ENCODE data around the gene POLR2L. TPM values are rescaled to one million over a fixed set of nuclear protein-coding genes. Genes with fewer than 3 reads are reported as not detected.

The POLR2L gene
- total RNA-seq, 1 donor from 2014 or later = 81.5 TPM

- ATAC-seq = peak; percentile 33
These were observed 44.8 kb downstream of the POLR2L start for GRCh38 chr11:797296-798092.

GRCh38 chr11:796565-797295, 45.6 kb downstream of the POLR2L start:
- ATAC-seq = peak; percentile 60
- DNase-seq (ENCODE audit: low spot score) = peak; percentile 89

More at GRCh38 chr11:797296-798092, 44.8 kb downstream of the POLR2L start:
- DNase-seq (ENCODE audit: low spot score) = no peak

- DNase-seq (ENCODE audit: low spot score) (peak; percentile 81), ATAC-seq (peak; percentile 54)
These were observed 46.4 kb downstream of the POLR2L start for GRCh38 chr11:795634-796564.

- DNase-seq (ENCODE audit: low spot score) (peak; percentile 79), ATAC-seq (peak; percentile 25)
These were observed 47.3 kb downstream of the POLR2L start for GRCh38 chr11:794766-795633.

- DNase-seq (ENCODE audit: low spot score) (no peak), ATAC-seq (no peak)
These were observed 48.1 kb downstream of the POLR2L start for GRCh38 chr11:794013-794765.

GRCh38 chr11:793556-793955, 48.8 kb downstream of the POLR2L start:
- DNase-seq (ENCODE audit: low spot score) (no peak), ATAC-seq (no peak)

GRCh38 chr11:792873-793272, 49.5 kb downstream of the POLR2L start:
- ATAC-seq (no peak), DNase-seq (ENCODE audit: low spot score) (peak; percentile 49)

GRCh38 chr11:792535-792821, 49.9 kb downstream of the POLR2L start:
- ATAC-seq (no peak), DNase-seq (ENCODE audit: low spot score) (peak; percentile 46)

- DNase-seq (ENCODE audit: low spot score) (peak; percentile 53), ATAC-seq (no peak)
These were observed 50.4 kb downstream of the POLR2L start for GRCh38 chr11:791658-792534.

- DNase-seq (ENCODE audit: low spot score) (peak; percentile 58), ATAC-seq (peak; percentile 38)
These were observed 51.4 kb downstream of the POLR2L start for GRCh38 chr11:790721-791564.

- DNase-seq (ENCODE audit: low spot score) (peak; percentile 56), ATAC-seq (peak; percentile 42)
These were observed 52.4 kb downstream of the POLR2L start, which contains the start of gene CEND1 for GRCh38 chr11:789943-790342. Gene CEND1 (minus strand): TSS chr11:790090. CDS start chr11:788576, 1,514 bp downstream.

Other genes starting within 250 kb of the POLR2L start
- gene IRF7, start 226.6 kb downstream of the POLR2L start, total RNA-seq = 38.5 TPM
- gene CDHR5, start 217.6 kb downstream of the POLR2L start, total RNA-seq = 64.8 TPM
- gene SCT, start 215.3 kb downstream of the POLR2L start, total RNA-seq = 0.81 TPM
- 0.68 TPM for gene DRD4, start 205.3 kb downstream of the POLR2L start, total RNA-seq
- gene DEAF1, start 147.3 kb downstream of the POLR2L start, total RNA-seq = 14.8 TPM
- gene TMEM80, start 146.7 kb downstream of the POLR2L start, total RNA-seq = 16.8 TPM
- 190 TPM for gene EPS8L2, start 136.3 kb downstream of the POLR2L start, total RNA-seq
- gene TALDO1, start 95.1 kb downstream of the POLR2L start, total RNA-seq = 147 TPM
- 31.7 TPM for gene GATD1, start 65.0 kb downstream of the POLR2L start, total RNA-seq
- gene CEND1, start 52.4 kb downstream of the POLR2L start, total RNA-seq = 0.43 TPM
- gene SLC25A22, start 44.2 kb downstream of the POLR2L start, total RNA-seq = 51.4 TPM
- 14.9 TPM for gene PIDD1, start 37.3 kb downstream of the POLR2L start, total RNA-seq
- gene RPLP2, start 32.6 kb downstream of the POLR2L start, total RNA-seq = 511 TPM
- gene PNPLA2, start 23.6 kb downstream of the POLR2L start, total RNA-seq = 107 TPM
- 3.5 TPM for gene CRACR2B, start 14.6 kb downstream of the POLR2L start, total RNA-seq
- 120 TPM for gene CD151, start 9.6 kb downstream of the POLR2L start, total RNA-seq
- 17.1 TPM for gene TSPAN4, start 323 bp upstream of the POLR2L start, total RNA-seq
- 146 TPM for gene CHID1, start 68.3 kb upstream of the POLR2L start, total RNA-seq
- gene AP2A2, start 83.3 kb upstream of the POLR2L start, total RNA-seq = 53.7 TPM
- 1.0 TPM for gene MUC6, start 194.2 kb upstream of the POLR2L start, total RNA-seq
- 0.38 TPM for gene MUC2, start 232.3 kb upstream of the POLR2L start, total RNA-seq

Data from left lobe of liver (tissue), 2 donors.